Measurements from ENCODE around the gene LRRTM1. TPM values are rescaled to one million over a fixed set of nuclear protein-coding genes. Genes with fewer than 3 reads are reported as not detected.

The LRRTM1 gene
- total RNA-seq, 1 experiment from 2014 or later: not detected

- Histone ChIP-seq H3K27ac (ENCODE audit: low read length) (no peak overlapping the region), H3K9me2 (replicated peaks; ENCODE audit: insufficient read depth, low read length) (no peaks in the 10 kb centered on the region), H3K79me2 (ENCODE audit: low read length) (no peaks in the 10 kb centered on the region), H3K27me3 (ENCODE audit: low read length) (no peaks in the 10 kb centered on the region), H4K20me1 (ENCODE audit: insufficient read depth, low read depth, low read length) (no peaks in the 10 kb centered on the region), H3K36me3 (ENCODE audit: insufficient read depth, low read length) (no peaks in the 10 kb centered on the region), H2AFZ (ENCODE audit: low read length) (no peak overlapping the region), H3K9ac (ENCODE audit: low read length) (no peak overlapping the region), H3K4me2 (ENCODE audit: low read depth, low read length, poor library complexity, severe bottlenecking) (no peak overlapping the region), H3K4me1 (ENCODE audit: low read length) (no peaks in the 10 kb centered on the region), H3K4me3 (ENCODE audit: low read length) (no peak overlapping the region), H3K9me3 (ENCODE audit: low read length) (no peaks in the 10 kb centered on the region)
- DNase-seq: no peak
Observed at GRCh38 chr2:80330527-80331450, 26.2 kb upstream of the LRRTM1 start.

- no peaks in the 10 kb centered on the region for H3K9me2 ChIP-seq (replicated peaks; ENCODE audit: insufficient read depth, low read length)
Observed at GRCh38 chr2:80329491-80329890, 24.9 kb upstream of the LRRTM1 start.

GRCh38 chr2:80328159-80328571 lies 23.6 kb upstream of the LRRTM1 start:
- DNase-seq: no peak
- no peaks in the 10 kb centered on the region for H3K9me3 ChIP-seq (ENCODE audit: low read length)
- H3K27ac ChIP-seq (ENCODE audit: low read length): no peak overlapping the region
- H3K9me2 ChIP-seq (replicated peaks; ENCODE audit: insufficient read depth, low read length): no peaks in the 10 kb centered on the region
- H3K36me3 ChIP-seq (ENCODE audit: insufficient read depth, low read length): no peaks in the 10 kb centered on the region
- no peak overlapping the region for H3K9ac ChIP-seq (ENCODE audit: low read length)
- no peaks in the 10 kb centered on the region for H4K20me1 ChIP-seq (ENCODE audit: insufficient read depth, low read depth, low read length)
- H3K27me3 ChIP-seq (ENCODE audit: low read length): no peaks in the 10 kb centered on the region
- no peak overlapping the region for H2AFZ ChIP-seq (ENCODE audit: low read length)
- 0 out of 2 replicates have a peak, but pooled peaks cover 3% of the 10 kb centered on the region for H3K4me1 ChIP-seq (ENCODE audit: low read length)
- no peak overlapping the region for H3K4me2 ChIP-seq (ENCODE audit: low read depth, low read length, poor library complexity, severe bottlenecking)
- H3K4me3 ChIP-seq (ENCODE audit: low read length): no peak overlapping the region
- H3K79me2 ChIP-seq (ENCODE audit: low read length): no peaks in the 10 kb centered on the region

More at GRCh38 chr2:80329491-80329890, 24.9 kb upstream of the LRRTM1 start:
- DNase-seq: no peak
- Histone ChIP-seq H3K9ac (ENCODE audit: low read length) (no peak overlapping the region), H3K27me3 (ENCODE audit: low read length) (no peaks in the 10 kb centered on the region), H3K9me3 (ENCODE audit: low read length) (no peaks in the 10 kb centered on the region), H3K4me1 (ENCODE audit: low read length) (no peaks in the 10 kb centered on the region), H4K20me1 (ENCODE audit: insufficient read depth, low read depth, low read length) (no peaks in the 10 kb centered on the region), H3K36me3 (ENCODE audit: insufficient read depth, low read length) (no peaks in the 10 kb centered on the region), H2AFZ (ENCODE audit: low read length) (no peak overlapping the region), H3K4me2 (ENCODE audit: low read depth, low read length, poor library complexity, severe bottlenecking) (no peak overlapping the region), H3K4me3 (ENCODE audit: low read length) (no peak overlapping the region), H3K27ac (ENCODE audit: low read length) (no peak overlapping the region), H3K79me2 (ENCODE audit: low read length) (no peaks in the 10 kb centered on the region)

- no peaks in the 10 kb centered on the region for H4K20me1 ChIP-seq (ENCODE audit: insufficient read depth, low read depth, low read length)
- no peaks in the 10 kb centered on the region for H3K79me2 ChIP-seq (ENCODE audit: low read length)
- DNase-seq: no peak
- no peaks in the 10 kb centered on the region for H3K9me2 ChIP-seq (replicated peaks; ENCODE audit: insufficient read depth, low read length)
- H3K36me3 ChIP-seq (ENCODE audit: insufficient read depth, low read length): no peaks in the 10 kb centered on the region
- H3K4me3 ChIP-seq (ENCODE audit: low read length): no peak overlapping the region
- H3K4me1 ChIP-seq (ENCODE audit: low read length): 0 out of 2 replicates have a peak, but pooled peaks cover 3% of the 10 kb centered on the region
- H3K9me3 ChIP-seq (ENCODE audit: low read length): no peaks in the 10 kb centered on the region
- H3K9ac ChIP-seq (ENCODE audit: low read length): no peak overlapping the region
- H3K27ac ChIP-seq (ENCODE audit: low read length): no peak overlapping the region
- H2AFZ ChIP-seq (ENCODE audit: low read length): no peak overlapping the region
- H3K4me2 ChIP-seq (ENCODE audit: low read depth, low read length, poor library complexity, severe bottlenecking): no peak overlapping the region
- no peaks in the 10 kb centered on the region for H3K27me3 ChIP-seq (ENCODE audit: low read length)
Observed at GRCh38 chr2:80326861-80327260, 22.3 kb upstream of the LRRTM1 start.

GRCh38 chr2:80326214-80326613 lies 21.7 kb upstream of the LRRTM1 start:
- Histone ChIP-seq H2AFZ (ENCODE audit: low read length) (no peak overlapping the region), H3K9ac (ENCODE audit: low read length) (no peak overlapping the region), H3K4me2 (ENCODE audit: low read depth, low read length, poor library complexity, severe bottlenecking) (no peak overlapping the region), H3K79me2 (ENCODE audit: low read length) (no peaks in the 10 kb centered on the region), H4K20me1 (ENCODE audit: insufficient read depth, low read depth, low read length) (no peaks in the 10 kb centered on the region), H3K27ac (ENCODE audit: low read length) (no peak overlapping the region), H3K27me3 (ENCODE audit: low read length) (no peaks in the 10 kb centered on the region), H3K36me3 (ENCODE audit: insufficient read depth, low read length) (no peaks in the 10 kb centered on the region), H3K4me3 (ENCODE audit: low read length) (no peak overlapping the region), H3K9me2 (replicated peaks; ENCODE audit: insufficient read depth, low read length) (no peaks in the 10 kb centered on the region), H3K9me3 (ENCODE audit: low read length) (no peaks in the 10 kb centered on the region), H3K4me1 (ENCODE audit: low read length) (0 out of 2 replicates have a peak, but pooled peaks cover 3% of the 10 kb centered on the region)
- DNase-seq: peak; percentile 83

- Histone ChIP-seq H3K27ac (ENCODE audit: low read length) (no peak overlapping the region), H3K9me3 (ENCODE audit: low read length) (no peaks in the 10 kb centered on the region), H3K9ac (ENCODE audit: low read length) (no peak overlapping the region), H3K36me3 (ENCODE audit: insufficient read depth, low read length) (no peaks in the 10 kb centered on the region), H3K4me1 (ENCODE audit: low read length) (0 out of 2 replicates have a peak, but pooled peaks cover 3% of the 10 kb centered on the region), H3K4me3 (ENCODE audit: low read length) (no peak overlapping the region), H3K4me2 (ENCODE audit: low read depth, low read length, poor library complexity, severe bottlenecking) (no peak overlapping the region), H3K9me2 (replicated peaks; ENCODE audit: insufficient read depth, low read length) (no peaks in the 10 kb centered on the region), H3K79me2 (ENCODE audit: low read length) (no peaks in the 10 kb centered on the region), H3K27me3 (ENCODE audit: low read length) (0 out of 2 replicates have a peak, but pooled peaks cover 2% of the 10 kb centered on the region), H4K20me1 (ENCODE audit: insufficient read depth, low read depth, low read length) (no peaks in the 10 kb centered on the region), H2AFZ (ENCODE audit: low read length) (no peak overlapping the region)
- DNase-seq: no peak
Observed at GRCh38 chr2:80324525-80324924, 20.0 kb upstream of the LRRTM1 start.

- H3K9me3 ChIP-seq (ENCODE audit: low read length): no peaks in the 10 kb centered on the region
- no peak overlapping the region for H3K9ac ChIP-seq (ENCODE audit: low read length)
- H4K20me1 ChIP-seq (ENCODE audit: insufficient read depth, low read depth, low read length): no peaks in the 10 kb centered on the region
- no peaks in the 10 kb centered on the region for H3K9me2 ChIP-seq (replicated peaks; ENCODE audit: insufficient read depth, low read length)
- H3K27ac ChIP-seq (ENCODE audit: low read length): no peak overlapping the region
- 0 out of 2 replicates have a peak, but pooled peaks cover 3% of the 10 kb centered on the region for H3K4me1 ChIP-seq (ENCODE audit: low read length)
- H3K4me3 ChIP-seq (ENCODE audit: low read length): no peak overlapping the region
- H3K36me3 ChIP-seq (ENCODE audit: insufficient read depth, low read length): no peaks in the 10 kb centered on the region
- H3K4me2 ChIP-seq (ENCODE audit: low read depth, low read length, poor library complexity, severe bottlenecking): no peak overlapping the region
- 0 out of 2 replicates have a peak, but pooled peaks cover 2% of the 10 kb centered on the region for H3K27me3 ChIP-seq (ENCODE audit: low read length)
- no peak for DNase-seq
- H2AFZ ChIP-seq (ENCODE audit: low read length): no peak overlapping the region
- no peaks in the 10 kb centered on the region for H3K79me2 ChIP-seq (ENCODE audit: low read length)
Observed at GRCh38 chr2:80323610-80324009, 19.1 kb upstream of the LRRTM1 start.

- Histone ChIP-seq H3K4me2 (ENCODE audit: low read depth, low read length, poor library complexity, severe bottlenecking) (no peak overlapping the region), H3K27ac (ENCODE audit: low read length) (no peak overlapping the region), H4K20me1 (ENCODE audit: insufficient read depth, low read depth, low read length) (no peaks in the 10 kb centered on the region), H3K4me1 (ENCODE audit: low read length) (0 out of 2 replicates have a peak, but pooled peaks cover 3% of the 10 kb centered on the region), H3K9ac (ENCODE audit: low read length) (no peak overlapping the region), H3K9me2 (replicated peaks; ENCODE audit: insufficient read depth, low read length) (no peaks in the 10 kb centered on the region), H2AFZ (ENCODE audit: low read length) (no peak overlapping the region), H3K79me2 (ENCODE audit: low read length) (no peaks in the 10 kb centered on the region), H3K27me3 (ENCODE audit: low read length) (0 out of 2 replicates have a peak, but pooled peaks cover 2% of the 10 kb centered on the region), H3K36me3 (ENCODE audit: insufficient read depth, low read length) (no peaks in the 10 kb centered on the region), H3K4me3 (ENCODE audit: low read length) (no peak overlapping the region), H3K9me3 (ENCODE audit: low read length) (no peaks in the 10 kb centered on the region)
- no peak for DNase-seq
Observed at GRCh38 chr2:80322958-80323357, 18.4 kb upstream of the LRRTM1 start.
